HUES48 (cell line): ENCODE results near the gene CD44.

ENCODE experiments used
- H3K27ac ChIP-seq: one replicate; pipeline ENCODE4 v1.7.0; 2013; ENCODE audit warnings: low read depth, low read length, inconsistent platforms
- H3K27me3 ChIP-seq: 2 replicates; pipeline ENCODE4 v1.6.1; 2013; ENCODE audit warnings: mild to moderate bottlenecking, low read length; ENCODE audit not compliant: control insufficient read depth, insufficient read depth
- H3K36me3 ChIP-seq: 2 replicates; pipeline ENCODE4 v1.6.1; 2013; ENCODE audit warnings: low read length; ENCODE audit not compliant: control insufficient read depth, insufficient read depth
- H3K4me1 ChIP-seq: 2 replicates; pipeline ENCODE4 v1.6.1; 2013; ENCODE audit warnings: mild to moderate bottlenecking, low read length; ENCODE audit not compliant: control insufficient read depth, insufficient read depth
- H3K4me3 ChIP-seq: 2 replicates; pipeline ENCODE4 v1.5.1; 2013; ENCODE audit warnings: mild to moderate bottlenecking, low read depth, low read length
- H3K9ac ChIP-seq: 2 replicates; pipeline ENCODE4 v1.6.1; 2013; ENCODE audit warnings: mild to moderate bottlenecking, low read depth, low read length, moderate library complexity
- H3K9me3 ChIP-seq: 2 replicates; pipeline ENCODE4 v1.6.1; 2013; ENCODE audit warnings: low read length; ENCODE audit not compliant: control insufficient read depth, insufficient read depth

The CD44 gene

DNA sequence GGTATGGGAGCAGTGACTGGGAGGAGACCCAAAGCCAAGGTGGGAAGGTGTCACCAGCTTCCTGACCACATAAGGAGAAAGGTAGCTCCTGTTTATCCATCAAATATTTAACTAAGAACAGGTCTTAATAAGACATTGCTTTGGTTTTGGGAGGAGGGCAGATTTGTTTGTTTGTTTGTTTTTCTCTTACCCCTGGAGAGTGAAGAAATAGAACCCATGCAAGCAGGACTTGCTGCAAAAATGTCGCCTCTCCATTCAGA lies 26.2 kb upstream of the CD44 start:
- no peak overlapping the region for H3K4me3 ChIP-seq
- H3K36me3 ChIP-seq, result no peaks in the 10 kb centered on the region
- H3K9ac ChIP-seq, result no peak overlapping the region
- no peak overlapping the region for H3K27ac ChIP-seq
- no peaks in the 10 kb centered on the region for H3K9me3 ChIP-seq
- H3K27me3 ChIP-seq, result no peaks in the 10 kb centered on the region
- H3K4me1 ChIP-seq, result no peaks in the 10 kb centered on the region

DNA sequence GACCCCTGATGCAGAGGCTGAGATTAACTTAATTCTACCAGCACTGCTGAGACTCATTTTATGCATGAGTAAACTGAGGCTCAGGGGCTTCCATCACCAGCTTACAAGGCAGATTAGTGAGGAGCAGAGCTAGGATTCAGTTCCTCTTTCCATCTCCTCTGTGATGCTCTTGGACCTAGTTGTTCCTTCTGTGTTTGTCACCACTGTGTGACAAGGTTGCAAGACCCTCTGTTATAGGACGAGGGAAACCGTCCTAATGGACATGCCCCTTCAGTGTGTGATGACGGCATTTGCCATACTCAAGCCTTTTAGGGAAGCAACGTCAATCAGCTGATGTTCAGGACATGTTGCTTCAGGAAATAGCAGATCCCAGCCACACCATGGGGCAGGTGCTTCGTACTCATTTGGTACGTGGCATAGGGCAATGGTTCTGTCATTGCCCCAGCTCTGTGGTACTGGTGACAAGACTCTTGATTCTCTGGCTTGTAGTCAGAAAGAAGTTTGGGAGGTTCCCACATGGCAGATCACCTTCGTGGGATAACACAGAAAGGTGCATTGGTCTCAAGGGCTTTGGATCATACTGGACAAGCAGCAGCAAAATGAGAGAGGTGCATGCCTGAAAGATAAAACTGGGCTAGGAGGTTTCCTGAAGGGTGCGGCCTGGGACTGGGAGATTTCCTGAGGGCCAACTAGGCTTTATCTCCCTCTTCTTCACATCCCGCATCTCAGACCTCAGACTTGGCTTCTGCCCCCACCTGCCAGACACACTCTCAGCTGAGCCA lies 23.9 kb upstream of the CD44 start:
- Histone ChIP-seq H3K4me1 (no peaks in the 10 kb centered on the region), H3K4me3 (no peak overlapping the region), H3K9me3 (no peaks in the 10 kb centered on the region), H3K36me3 (no peaks in the 10 kb centered on the region), H3K27ac (no peak overlapping the region), H3K9ac (no peak overlapping the region), H3K27me3 (no peaks in the 10 kb centered on the region)

DNA sequence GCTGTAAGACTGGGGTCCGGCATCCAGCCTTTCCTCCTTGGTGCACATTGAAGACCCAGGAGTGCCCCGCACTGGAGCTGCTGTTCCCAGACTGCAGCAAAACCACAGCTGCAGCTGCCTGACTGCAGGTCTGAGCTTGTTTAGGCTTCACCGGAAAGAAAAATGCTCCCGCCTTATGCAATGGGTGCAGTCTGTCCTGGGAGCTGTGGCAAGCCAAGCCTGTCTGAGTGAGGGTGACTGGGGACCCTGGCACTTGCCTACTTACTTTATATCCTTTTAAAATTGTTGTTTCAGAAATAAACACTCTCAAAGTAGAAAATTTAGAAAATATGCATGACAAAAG lies 23.3 kb upstream of the CD44 start:
- Histone ChIP-seq H3K9me3 (no peaks in the 10 kb centered on the region), H3K27me3 (no peaks in the 10 kb centered on the region), H3K27ac (no peak overlapping the region), H3K4me1 (no peaks in the 10 kb centered on the region), H3K9ac (no peak overlapping the region), H3K36me3 (no peaks in the 10 kb centered on the region), H3K4me3 (no peak overlapping the region)

DNA sequence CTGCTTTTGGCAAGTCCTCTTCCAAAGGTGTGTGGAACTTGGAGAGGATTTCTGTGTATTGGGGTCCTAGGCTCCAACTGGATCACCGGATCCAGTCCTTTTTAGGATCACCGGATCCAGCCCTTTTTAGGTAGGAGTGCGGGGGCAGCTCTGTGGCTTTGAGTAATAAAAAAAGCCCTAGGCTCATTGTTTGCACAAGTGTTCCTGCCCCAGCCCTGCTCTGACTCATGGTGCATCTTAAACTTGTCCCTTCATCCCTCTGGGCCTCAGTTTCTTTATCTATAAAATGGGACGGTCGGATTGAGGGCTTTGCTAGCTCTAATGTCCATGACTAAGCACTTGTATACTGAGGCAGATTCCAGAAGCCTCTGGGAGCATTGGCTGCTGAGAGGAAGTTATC lies 22.7 kb upstream of the CD44 start:
- Histone ChIP-seq H3K9me3 (no peaks in the 10 kb centered on the region), H3K27me3 (no peaks in the 10 kb centered on the region), H3K9ac (no peak overlapping the region), H3K36me3 (no peaks in the 10 kb centered on the region), H3K4me1 (no peaks in the 10 kb centered on the region), H3K27ac (no peak overlapping the region), H3K4me3 (no peak overlapping the region)

DNA sequence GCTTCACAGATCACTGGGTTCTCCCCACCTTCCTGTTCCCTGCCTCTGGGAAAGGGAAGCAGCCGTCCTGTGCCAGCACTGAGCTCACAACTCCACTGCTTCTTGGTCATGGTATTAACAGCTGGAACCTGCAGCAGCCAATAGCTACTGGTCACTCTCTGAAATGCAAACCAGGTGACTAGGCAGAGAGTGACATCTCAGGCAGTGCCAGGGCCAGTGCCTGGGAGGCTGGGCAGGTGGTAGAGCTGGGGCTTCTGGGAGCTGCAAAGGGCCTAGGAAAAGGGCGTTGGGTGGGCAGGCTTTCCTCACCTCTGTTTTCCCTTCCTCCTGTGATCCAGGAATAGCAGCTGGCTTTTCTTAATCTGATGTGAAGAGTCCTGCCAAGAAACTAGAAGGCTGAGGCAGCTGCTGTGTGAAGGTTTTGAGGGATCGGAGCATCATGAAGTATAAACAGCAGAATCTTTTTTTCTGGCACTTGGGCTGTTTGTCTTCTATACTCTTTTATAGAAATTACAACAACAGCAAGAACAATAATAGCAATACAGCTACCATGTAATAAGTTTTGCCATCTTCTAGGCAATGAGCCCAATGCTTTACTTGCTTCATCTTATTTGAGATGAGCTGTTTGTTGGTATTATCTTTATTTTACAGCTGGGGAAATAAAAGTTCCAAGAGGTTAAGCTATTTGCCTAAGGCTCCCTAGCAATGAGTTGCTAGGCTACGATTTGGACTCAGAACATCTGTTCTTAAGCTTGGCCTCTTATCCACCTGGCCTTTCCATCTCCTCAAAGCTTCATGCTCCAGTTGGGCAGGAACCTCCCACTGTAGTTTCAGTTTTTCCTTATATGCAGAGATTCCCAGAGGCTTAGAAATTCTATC lies 22.0 kb upstream of the CD44 start:
- Histone ChIP-seq H3K27me3 (no peaks in the 10 kb centered on the region), H3K9ac (no peak overlapping the region), H3K9me3 (no peaks in the 10 kb centered on the region), H3K27ac (no peak overlapping the region), H3K36me3 (no peaks in the 10 kb centered on the region), H3K4me1 (no peaks in the 10 kb centered on the region), H3K4me3 (no peak overlapping the region)

DNA sequence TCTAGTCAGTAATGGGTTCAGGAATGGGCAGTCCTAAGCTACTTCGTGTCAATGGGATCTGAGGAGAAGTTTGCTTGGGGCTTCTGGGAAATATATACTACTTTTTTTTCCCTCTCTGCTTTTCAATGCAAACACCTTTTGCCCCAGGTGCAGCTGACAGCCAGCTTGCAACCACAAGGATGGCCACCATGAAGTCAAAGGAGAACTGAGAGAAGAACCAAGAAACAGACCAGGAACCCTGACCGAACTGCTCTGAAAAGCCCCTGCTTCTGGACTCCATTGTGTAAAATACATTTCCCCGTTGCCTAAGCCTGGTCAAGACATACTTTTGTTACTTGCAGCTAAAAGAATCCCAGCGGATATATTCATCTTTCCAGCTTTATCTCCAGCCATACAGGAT lies 20.1 kb upstream of the CD44 start:
- Histone ChIP-seq H3K36me3 (no peaks in the 10 kb centered on the region), H3K27ac (no peak overlapping the region), H3K27me3 (no peaks in the 10 kb centered on the region), H3K9me3 (no peaks in the 10 kb centered on the region), H3K4me3 (no peak overlapping the region), H3K9ac (no peak overlapping the region), H3K4me1 (no peaks in the 10 kb centered on the region)

DNA sequence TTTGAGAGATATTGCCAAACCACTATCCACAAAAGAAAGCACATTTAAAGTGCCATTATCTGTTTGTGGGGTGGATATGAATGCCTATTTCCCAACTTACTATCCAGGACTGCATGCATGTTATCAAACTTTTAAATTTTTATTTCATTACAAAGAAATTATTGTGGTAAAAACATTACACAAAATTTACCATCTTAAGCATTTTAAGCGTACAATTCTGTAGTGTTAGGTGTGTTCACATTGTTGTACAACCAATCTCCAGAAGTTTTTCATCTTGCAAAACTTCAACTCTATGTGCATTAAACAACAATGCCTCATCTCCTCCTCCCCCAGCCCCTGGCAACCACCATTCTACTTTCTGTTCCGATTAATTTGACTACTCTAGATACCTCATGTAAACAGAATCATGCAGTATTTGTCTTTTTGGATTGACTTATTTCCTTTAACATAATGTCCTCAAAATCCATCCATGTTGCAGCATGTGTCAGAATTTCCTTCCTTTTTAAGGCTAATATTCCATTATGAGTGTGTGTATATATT lies 17.6 kb upstream of the CD44 start:
- H3K27me3 ChIP-seq, result no peaks in the 10 kb centered on the region
- no peak overlapping the region for H3K27ac ChIP-seq
- H3K9ac ChIP-seq, result no peak overlapping the region
- H3K36me3 ChIP-seq, result no peaks in the 10 kb centered on the region
- no peaks in the 10 kb centered on the region for H3K4me1 ChIP-seq
- H3K4me3 ChIP-seq, result no peak overlapping the region
- H3K9me3 ChIP-seq, result no peaks in the 10 kb centered on the region

DNA sequence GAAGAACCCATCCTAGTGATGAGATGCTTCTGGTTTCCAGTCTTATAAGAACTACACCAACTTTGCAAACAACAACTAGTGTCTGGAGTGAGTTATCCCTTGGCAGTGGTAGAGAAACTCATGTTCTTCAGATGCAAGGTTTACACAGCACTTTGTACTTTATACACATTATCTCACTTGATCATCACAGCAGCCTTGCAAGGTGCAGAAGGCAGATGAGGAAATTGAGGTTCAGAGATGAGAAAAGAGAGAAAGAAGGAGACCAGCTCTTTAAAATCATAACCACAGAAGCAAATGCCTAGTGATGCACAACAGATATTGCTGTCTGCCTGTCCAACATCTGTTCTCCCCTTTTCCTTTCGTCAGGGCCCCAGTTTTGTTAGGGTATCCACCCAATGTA lies 16.7 kb upstream of the CD44 start:
- H3K27ac ChIP-seq, result no peak overlapping the region
- H3K9ac ChIP-seq, result no peak overlapping the region
- H3K9me3 ChIP-seq, result no peaks in the 10 kb centered on the region
- no peaks in the 10 kb centered on the region for H3K36me3 ChIP-seq
- H3K4me1 ChIP-seq, result no peaks in the 10 kb centered on the region
- no peak overlapping the region for H3K4me3 ChIP-seq
- no peaks in the 10 kb centered on the region for H3K27me3 ChIP-seq

DNA sequence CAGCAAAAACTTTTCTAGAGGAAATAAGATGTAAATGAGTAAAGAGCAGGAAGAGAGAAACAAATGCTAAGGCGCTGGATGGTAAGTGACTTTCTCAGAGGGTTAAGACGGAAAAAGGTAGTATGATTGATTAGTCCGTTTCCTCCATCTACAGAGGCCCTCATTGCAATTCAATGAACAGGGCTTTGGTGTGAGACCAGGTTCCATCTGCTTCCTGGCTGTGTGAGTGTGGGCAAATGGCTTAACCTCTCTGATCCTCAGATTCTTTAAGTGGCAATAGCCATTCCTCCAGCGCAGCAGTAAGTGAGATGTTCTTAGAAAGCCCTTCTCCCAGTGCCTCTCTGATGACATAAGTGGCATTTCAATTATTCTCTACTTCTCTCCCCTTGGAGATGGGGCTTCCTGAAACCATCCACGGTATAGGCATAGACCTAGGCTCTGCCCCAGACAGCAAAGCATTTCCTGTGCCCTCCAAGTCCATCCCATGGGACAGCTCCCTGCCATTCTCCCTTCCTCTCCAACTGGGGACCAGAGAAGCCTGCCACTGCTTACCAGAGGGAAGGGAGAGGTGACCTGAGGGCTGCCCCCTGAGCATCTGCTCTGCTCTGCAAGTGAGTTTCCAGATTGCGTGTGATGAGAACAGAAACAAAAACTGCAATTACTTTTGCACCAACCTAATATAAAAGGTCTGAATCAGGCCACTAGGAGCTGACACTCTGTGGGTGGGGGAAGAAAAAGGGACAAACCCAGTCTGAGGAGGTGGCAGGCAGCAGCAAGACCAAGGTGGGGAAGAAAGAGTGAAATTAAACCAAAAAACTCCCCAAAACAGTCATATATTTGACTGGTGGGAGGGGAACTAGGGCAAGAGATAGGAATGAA lies 12.7 kb upstream of the CD44 start:
- H3K9me3 ChIP-seq, result no peaks in the 10 kb centered on the region
- no peaks in the 10 kb centered on the region for H3K36me3 ChIP-seq
- H3K4me1 ChIP-seq, result no peaks in the 10 kb centered on the region
- no peak overlapping the region for H3K27ac ChIP-seq
- H3K4me3 ChIP-seq, result no peak overlapping the region
- no peak overlapping the region for H3K9ac ChIP-seq
- no peaks in the 10 kb centered on the region for H3K27me3 ChIP-seq

DNA sequence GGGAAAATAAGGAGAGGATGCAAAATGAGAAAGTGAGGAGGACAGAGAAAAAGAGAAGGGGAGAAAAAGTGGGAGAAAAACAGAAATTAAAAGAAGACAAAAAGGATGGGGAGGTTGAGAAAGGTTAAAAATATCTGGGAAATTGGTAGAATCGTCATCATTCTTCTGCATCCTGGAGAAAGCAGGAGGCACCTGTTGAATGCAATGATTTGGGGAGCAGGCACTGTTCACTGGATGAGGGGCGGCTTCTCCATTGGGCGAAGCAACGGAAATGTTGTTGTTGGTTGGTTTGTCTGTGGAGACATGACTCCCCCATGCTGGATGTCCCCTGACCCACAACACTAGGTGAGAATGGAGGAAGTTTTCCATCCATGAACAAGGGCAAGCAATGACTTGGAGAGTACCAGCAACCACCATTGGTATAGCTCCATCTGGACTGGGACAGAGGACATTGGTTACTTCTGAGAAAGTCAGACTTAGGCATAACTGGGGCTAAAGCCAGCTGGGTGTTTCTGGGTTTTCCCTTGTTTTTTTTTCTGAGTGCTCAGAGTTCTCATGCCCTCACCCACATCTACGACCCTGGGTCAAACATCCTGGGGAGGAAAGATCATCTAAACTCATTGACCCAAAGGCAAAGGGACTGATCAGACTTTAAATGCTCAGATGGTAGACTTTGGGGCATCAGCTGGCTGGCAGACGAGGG lies 11.9 kb upstream of the CD44 start:
- Histone ChIP-seq H3K27me3 (no peaks in the 10 kb centered on the region), H3K9ac (no peak overlapping the region), H3K4me3 (no peak overlapping the region), H3K36me3 (no peaks in the 10 kb centered on the region), H3K27ac (no peak overlapping the region), H3K4me1 (no peaks in the 10 kb centered on the region), H3K9me3 (no peaks in the 10 kb centered on the region)
